Loucy (cell line): ENCODE data around the gene SLC9A1.
"Not testable (repeated sequence)": the region's sequence is repeated elsewhere in the genome, so short reads cannot be mapped to it uniquely, and the experiment has no call there.

ENCODE experiments used
- H2AFZ ChIP-seq: fragments of 200-600 bp; sonication (generic); 2 replicates; pipeline ENCODE4 v1.6.0; 2016; ENCODE audit warnings: antibody characterized with exemption, mild to moderate bottlenecking, low read length, moderate library complexity
- H3F3A ChIP-seq: fragments of 200-600 bp; 2 replicates; pipeline ENCODE4 v1.6.0; 2016; ENCODE audit warnings: antibody characterized with exemption, low read depth, mild to moderate bottlenecking
- H3K27me3 ChIP-seq: fragments of 200-600 bp; sonication (generic); 2 replicates; pipeline ENCODE4 v1.6.1; 2014; ENCODE audit warnings: low read length, mild to moderate bottlenecking; ENCODE audit not compliant: insufficient read depth, poor library complexity, severe bottlenecking
- H3K36me3 ChIP-seq: fragments of 200-600 bp; sonication (generic); 2 replicates; pipeline ENCODE4 v1.6.1; 2016; ENCODE audit warnings: low read length; ENCODE audit not compliant: insufficient read depth
- H3K4me1 ChIP-seq: fragments of 200-600 bp; sonication (generic); 2 replicates; pipeline ENCODE4 v1.5.1; 2014; ENCODE audit warnings: low read length, mild to moderate bottlenecking; ENCODE audit not compliant: insufficient read depth, poor library complexity, severe bottlenecking
- H3K4me2 ChIP-seq: fragments of 200-600 bp; sonication (generic); 2 replicates; pipeline ENCODE4 v1.6.0; 2014; ENCODE audit warnings: antibody characterized with exemption, low read length, low read depth, mild to moderate bottlenecking; ENCODE audit not compliant: poor library complexity, severe bottlenecking
- H3K4me3 ChIP-seq: fragments of 200-600 bp; sonication (generic); 2 replicates; pipeline ENCODE4 v1.5.1; 2014; ENCODE audit warnings: low read length, mild to moderate bottlenecking, mixed read lengths; ENCODE audit not compliant: poor library complexity, severe bottlenecking
- H3K79me2 ChIP-seq: fragments of 200-600 bp; sonication (generic); 2 replicates; pipeline ENCODE4 v1.6.1; 2014; ENCODE audit warnings: low read length; ENCODE audit not compliant: insufficient read depth
- H3K9ac ChIP-seq: fragments of 200-600 bp; sonication (generic); 2 replicates; pipeline ENCODE4 v1.6.0; 2014; ENCODE audit warnings: mild to moderate bottlenecking, low read depth, low read length, moderate library complexity; ENCODE audit not compliant: poor library complexity, severe bottlenecking
- H3K9me2 ChIP-seq: fragments of 200-600 bp; sonication (generic); replicated peaks from 2 replicates; pipeline ENCODE4 v1.6.1; 2016; ENCODE audit warnings: low read depth, low read length, mixed read lengths
- H3K9me3 ChIP-seq: fragments of 200-600 bp; sonication (generic); 2 replicates; pipeline ENCODE4 v1.6.1; 2014; ENCODE audit warnings: mild to moderate bottlenecking, antibody characterized with exemption, low read length, low read depth; ENCODE audit not compliant: insufficient read depth
- H4K20me1 ChIP-seq: fragments of 200-600 bp; sonication (generic); 2 replicates; pipeline ENCODE4 v1.6.0; 2014; ENCODE audit warnings: antibody characterized with exemption, low read length, mild to moderate bottlenecking; ENCODE audit not compliant: insufficient read depth, poor library complexity, severe bottlenecking
- EZH2phosphoT487 ChIP-seq: fragments of 200-600 bp; IDR thresholded peaks from 2 replicates; pipeline ENCODE4 v1.6.1; 2018; ENCODE audit warnings: antibody characterized with exemption, mild to moderate bottlenecking, moderate library complexity, borderline replicate concordance
- TF ChIP-seq, protein P1 (sequence below): fragments of 200-600 bp; sonication (generic); conservative IDR thresholded peaks from 2 replicates; pipeline ENCODE4 v1.5.1; 2014; ENCODE audit warnings: mild to moderate bottlenecking, antibody characterized with exemption, low read length

The SLC9A1 gene

DNA sequence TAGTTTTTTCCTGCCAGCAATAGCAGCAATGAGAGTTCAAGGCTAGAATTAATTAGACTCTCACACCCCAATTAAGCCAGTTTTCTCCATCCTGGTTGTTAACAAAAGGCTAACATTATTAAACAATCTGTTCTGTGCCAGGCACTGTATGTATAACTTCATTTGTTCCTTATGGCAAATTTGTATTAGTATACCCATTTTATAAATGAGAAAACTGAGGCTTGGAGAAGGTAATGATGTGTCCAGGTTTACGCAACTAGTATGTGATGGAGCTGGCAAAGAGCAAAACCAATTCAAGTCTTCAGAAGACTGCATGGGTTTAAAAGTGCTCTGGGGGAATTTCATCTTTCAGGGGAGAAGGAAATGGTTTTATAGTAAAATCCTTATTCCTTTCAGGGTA, 38.3 kb upstream of the SLC9A1 start:
- no peaks in the 10 kb centered on the region for H3K4me1 ChIP-seq
- H3K9me2 ChIP-seq: no peaks in the 10 kb centered on the region
- no peaks in the 10 kb centered on the region for H3K79me2 ChIP-seq
- H3K9ac ChIP-seq: no peak overlapping the region
- H3K27me3 ChIP-seq: no peaks in the 10 kb centered on the region
- H2AFZ ChIP-seq: no peak overlapping the region
- TF ChIP-seq, protein P1, sequence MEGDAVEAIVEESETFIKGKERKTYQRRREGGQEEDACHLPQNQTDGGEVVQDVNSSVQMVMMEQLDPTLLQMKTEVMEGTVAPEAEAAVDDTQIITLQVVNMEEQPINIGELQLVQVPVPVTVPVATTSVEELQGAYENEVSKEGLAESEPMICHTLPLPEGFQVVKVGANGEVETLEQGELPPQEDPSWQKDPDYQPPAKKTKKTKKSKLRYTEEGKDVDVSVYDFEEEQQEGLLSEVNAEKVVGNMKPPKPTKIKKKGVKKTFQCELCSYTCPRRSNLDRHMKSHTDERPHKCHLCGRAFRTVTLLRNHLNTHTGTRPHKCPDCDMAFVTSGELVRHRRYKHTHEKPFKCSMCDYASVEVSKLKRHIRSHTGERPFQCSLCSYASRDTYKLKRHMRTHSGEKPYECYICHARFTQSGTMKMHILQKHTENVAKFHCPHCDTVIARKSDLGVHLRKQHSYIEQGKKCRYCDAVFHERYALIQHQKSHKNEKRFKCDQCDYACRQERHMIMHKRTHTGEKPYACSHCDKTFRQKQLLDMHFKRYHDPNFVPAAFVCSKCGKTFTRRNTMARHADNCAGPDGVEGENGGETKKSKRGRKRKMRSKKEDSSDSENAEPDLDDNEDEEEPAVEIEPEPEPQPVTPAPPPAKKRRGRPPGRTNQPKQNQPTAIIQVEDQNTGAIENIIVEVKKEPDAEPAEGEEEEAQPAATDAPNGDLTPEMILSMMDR: no peak
- TF ChIP-seq EZH2phosphoT487: no peak
- H4K20me1 ChIP-seq: no peaks in the 10 kb centered on the region
- no peaks in the 10 kb centered on the region for H3K36me3 ChIP-seq
- no peaks in the 10 kb centered on the region for H3F3A ChIP-seq
- H3K4me3 ChIP-seq: no peak overlapping the region
- no peak overlapping the region for H3K4me2 ChIP-seq
- no peaks in the 10 kb centered on the region for H3K9me3 ChIP-seq

DNA sequence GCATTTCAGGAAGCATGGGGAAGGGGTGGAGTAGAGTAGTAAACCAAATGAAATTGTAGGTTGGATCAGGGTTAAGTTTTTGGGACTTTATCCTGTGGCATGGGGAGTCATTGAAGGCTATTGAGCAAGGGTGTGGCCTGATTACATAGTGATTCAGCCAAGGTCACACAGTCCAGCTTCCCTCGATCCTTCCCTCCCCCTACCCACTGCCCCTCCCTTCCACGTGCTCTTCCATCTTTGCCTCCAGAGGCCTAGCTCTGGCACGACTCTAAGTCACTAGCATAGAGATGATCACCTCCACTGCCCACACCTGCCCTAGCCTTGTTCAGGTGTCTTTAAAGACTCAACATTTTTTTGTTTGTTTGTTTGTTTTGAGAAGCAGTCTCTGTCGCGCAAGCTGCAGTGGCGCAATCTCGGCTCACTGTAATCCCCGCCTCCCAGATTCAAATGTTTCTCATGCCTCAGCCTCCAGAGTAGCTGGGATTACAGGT, 37.2 kb upstream of the SLC9A1 start:
- H3K9me3 ChIP-seq: no peaks in the 10 kb centered on the region
- H3K9ac ChIP-seq: no peak overlapping the region
- H2AFZ ChIP-seq: no peak overlapping the region

DNA sequence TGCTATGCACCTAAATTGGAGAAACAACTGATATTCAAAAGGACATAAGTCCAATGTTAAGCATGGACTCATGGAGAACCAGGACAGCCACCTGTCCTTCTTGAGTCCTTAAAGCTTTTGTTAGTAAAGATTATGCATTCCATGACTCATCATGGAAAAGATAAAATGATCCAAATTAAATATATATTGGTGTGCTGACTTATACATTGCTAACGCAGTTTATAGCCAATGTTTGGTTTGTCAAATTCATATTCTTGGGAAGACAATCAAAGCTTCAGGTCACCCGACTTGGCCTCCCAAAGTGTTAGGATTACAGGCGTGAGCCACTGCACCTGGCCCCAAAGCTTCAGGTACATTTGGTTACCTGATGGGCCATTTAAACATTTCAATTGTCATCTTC, 29.7 kb upstream of the SLC9A1 start:
- H3K4me2 ChIP-seq, H4K20me1 ChIP-seq, H3F3A ChIP-seq, H3K9me3 ChIP-seq, H3K4me3 ChIP-seq, H3K4me1 ChIP-seq, H3K9me2 ChIP-seq, H2AFZ ChIP-seq, H3K27me3 ChIP-seq, H3K79me2 ChIP-seq, H3K36me3 ChIP-seq, H3K9ac ChIP-seq: not testable (repeated sequence)

More for the DNA sequence above, 37.2 kb upstream of the SLC9A1 start:
- H3K27me3 ChIP-seq: no peaks in the 10 kb centered on the region
- H3K79me2 ChIP-seq: no peaks in the 10 kb centered on the region
- no peaks in the 10 kb centered on the region for H4K20me1 ChIP-seq
- no peak overlapping the region for H3K4me2 ChIP-seq
- TF ChIP-seq, protein P1: no peak
- TF ChIP-seq EZH2phosphoT487: no peak
- no peak overlapping the region for H3K4me3 ChIP-seq
- no peaks in the 10 kb centered on the region for H3F3A ChIP-seq
- H3K4me1 ChIP-seq: no peaks in the 10 kb centered on the region
- no peaks in the 10 kb centered on the region for H3K36me3 ChIP-seq
- no peaks in the 10 kb centered on the region for H3K9me2 ChIP-seq

DNA sequence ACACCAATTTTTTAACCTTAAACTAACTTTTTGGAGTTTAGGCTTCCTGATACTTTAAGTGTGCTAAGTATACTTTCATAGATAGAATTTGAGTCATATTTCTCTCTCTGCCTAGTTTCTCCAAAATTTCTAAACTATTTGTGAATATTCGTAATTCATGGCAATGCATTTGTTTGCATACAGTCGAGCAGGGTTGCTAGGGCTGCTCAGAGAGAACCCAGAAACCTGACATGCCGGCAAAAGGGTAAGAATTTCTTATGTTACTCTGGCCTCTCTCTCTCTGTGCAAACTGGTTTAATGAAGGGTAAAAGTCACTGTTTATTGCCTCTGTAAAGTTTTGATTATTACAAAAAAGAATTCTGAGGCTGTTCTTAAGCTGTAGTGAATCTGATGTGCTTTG, 25.1 kb upstream of the SLC9A1 start:
- Histone ChIP-seq H3F3A (no peaks in the 10 kb centered on the region), H4K20me1 (no peaks in the 10 kb centered on the region), H3K36me3 (no peaks in the 10 kb centered on the region), H3K9me3 (peaks cover 8% of the 10 kb centered on the region; the same call in 1 of the 2 replicates), H2AFZ (no peak overlapping the region), H3K9me2 (no peaks in the 10 kb centered on the region), H3K4me1 (no peaks in the 10 kb centered on the region), H3K4me2 (no peak overlapping the region), H3K27me3 (no peaks in the 10 kb centered on the region), H3K79me2 (no peaks in the 10 kb centered on the region), H3K9ac (no peak overlapping the region), H3K4me3 (no peak overlapping the region)
- no peak for TF ChIP-seq EZH2phosphoT487
- TF ChIP-seq, protein P1: no peak
